HepG2 (cell line): ENCODE measurements around the gene SIVA1. TPM values are rescaled to one million over a fixed set of nuclear protein-coding genes. Genes with fewer than 3 reads are reported as not detected.

Experiments used
- ARID2 ChIP-seq: sonication (generic); formaldehyde crosslinking; IDR thresholded peaks from 2 replicates; pipeline ENCODE4 v1.8.1; 2022; ENCODE audit warnings: mild to moderate bottlenecking, missing genetic modification reagents, borderline replicate concordance
- ARNT ChIP-seq: fragments of 450-650 bp; IDR thresholded peaks from 2 replicates; pipeline ENCODE4 v1.6.1; 2017
- ASH2L ChIP-seq: fragments of 300-600, 200-600 bp; sonication (generic); IDR thresholded peaks from 2 replicates; pipeline ENCODE4 v1.7.0; 2017; ENCODE audit warnings: low read depth, mild to moderate bottlenecking, moderate library complexity, mixed read lengths, low read length; ENCODE audit not compliant: insufficient read length
- ATAD3A ChIP-seq: sonication (generic); formaldehyde crosslinking; IDR thresholded peaks from 2 replicates; pipeline ENCODE4 v1.4.0; 2020; ENCODE audit warnings: missing genetic modification reagents
- CBX5 ChIP-seq: sonication (generic); formaldehyde crosslinking; IDR thresholded peaks from 2 replicates; pipeline ENCODE4 v1.4.0; 2020; ENCODE audit warnings: missing genetic modification reagents, borderline replicate concordance
- CEBPG ChIP-seq: IDR thresholded peaks from 2 replicates; pipeline ENCODE4 v1.6.1; 2016
- DPF2 ChIP-seq: sonication (generic); formaldehyde crosslinking; IDR thresholded peaks from 2 replicates; pipeline ENCODE4 v1.4.0; 2020; ENCODE audit warnings: mild to moderate bottlenecking, low read depth, missing genetic modification reagents, borderline replicate concordance
- LBX2 ChIP-seq: sonication (generic); formaldehyde crosslinking; IDR thresholded peaks from 2 replicates; pipeline ENCODE4 v1.5.0; 2020; ENCODE audit warnings: missing genetic modification reagents, mild to moderate bottlenecking, borderline replicate concordance
- NBN ChIP-seq: fragments of 450-650 bp; conservative IDR thresholded peaks from 2 replicates; pipeline ENCODE4 v1.6.1; 2017
- PAX8 ChIP-seq: sonication (generic); formaldehyde crosslinking; IDR thresholded peaks from 2 replicates; pipeline ENCODE4 v1.8.0; 2022; ENCODE audit warnings: mild to moderate bottlenecking, missing genetic modification reagents, borderline replicate concordance
- RXRA ChIP-seq: sonication (generic); formaldehyde crosslinking; IDR thresholded peaks from 2 replicates; pipeline ENCODE4 v1.5.1; 2020; ENCODE audit warnings: missing genetic modification reagents
- SAFB2 ChIP-seq: sonication (generic); formaldehyde crosslinking; IDR thresholded peaks from 2 replicates; pipeline ENCODE4 v1.5.1; 2020; ENCODE audit warnings: missing genetic modification reagents, low read depth, mild to moderate bottlenecking, borderline replicate concordance
- SALL1 ChIP-seq: sonication (generic); formaldehyde crosslinking; IDR thresholded peaks from 2 replicates; pipeline ENCODE4 v1.8.0; 2022; ENCODE audit warnings: mild to moderate bottlenecking, missing genetic modification reagents
- SOX5 ChIP-seq: IDR thresholded peaks from 2 replicates; pipeline ENCODE4 v1.6.1; 2016; ENCODE audit warnings: borderline replicate concordance
- STAT5B ChIP-seq: sonication (generic); formaldehyde crosslinking; IDR thresholded peaks from 2 replicates; pipeline ENCODE4 v1.4.0; 2020; ENCODE audit warnings: missing genetic modification reagents
- TCF12 ChIP-seq, 2 experiments: fragments of 450-650 bp in 1 of 2; sonication (generic) in 1 of 2; formaldehyde crosslinking in 1 of 2; IDR thresholded peaks; 2 replicates each; pipeline versions ENCODE4 v1.6.1 to v1.8.0; 2017 to 2022; ENCODE audit warnings: antibody characterized with exemption in 1 of 2, mild to moderate bottlenecking in 1 of 2, missing genetic modification reagents in 1 of 2, moderate library complexity in 1 of 2
- TEAD3 ChIP-seq: optimal IDR thresholded peaks from 2 replicates; pipeline ENCODE3; 2016; ENCODE audit warnings: borderline replicate concordance
- TFAP4 ChIP-seq: sonication (generic); IDR thresholded peaks from 2 replicates; pipeline ENCODE4 v1.6.1; 2016; ENCODE audit warnings: low read depth, borderline replicate concordance
- TOE1 ChIP-seq: sonication (generic); formaldehyde crosslinking; IDR thresholded peaks from 2 replicates; pipeline ENCODE4 v1.4.0; 2020; ENCODE audit warnings: mild to moderate bottlenecking, missing genetic modification reagents
- ZBTB1 ChIP-seq: sonication (generic); formaldehyde crosslinking; IDR thresholded peaks from 2 replicates; pipeline ENCODE4 v1.4.0; 2020; ENCODE audit warnings: missing genetic modification reagents, borderline replicate concordance
- ZBTB21 ChIP-seq: sonication (generic); formaldehyde crosslinking; IDR thresholded peaks from 2 replicates; pipeline ENCODE4 v1.4.0; 2020; ENCODE audit warnings: missing genetic modification reagents
- ZBTB3 ChIP-seq: sonication (generic); formaldehyde crosslinking; IDR thresholded peaks from 2 replicates; pipeline ENCODE4 v1.4.0; 2020; ENCODE audit warnings: low read depth, mild to moderate bottlenecking, moderate library complexity, missing genetic modification reagents, borderline replicate concordance
- ZMAT3 ChIP-seq: sonication (generic); formaldehyde crosslinking; conservative IDR thresholded peaks from 2 replicates; pipeline ENCODE4 v1.7.0; 2021; ENCODE audit warnings: missing genetic modification reagents
- ZNF256 ChIP-seq: sonication (generic); formaldehyde crosslinking; conservative IDR thresholded peaks from 2 replicates; pipeline ENCODE4 v1.4.0; 2020; ENCODE audit warnings: missing genetic modification reagents
- ZNF292 ChIP-seq: sonication (generic); formaldehyde crosslinking; IDR thresholded peaks from 2 replicates; pipeline ENCODE4 v1.8.1; 2022; ENCODE audit warnings: mild to moderate bottlenecking, low read depth, missing genetic modification reagents, borderline replicate concordance
- ZNF704 ChIP-seq: sonication (generic); formaldehyde crosslinking; IDR thresholded peaks from 2 replicates; pipeline ENCODE4 v1.8.1; 2023; ENCODE audit warnings: mild to moderate bottlenecking, inconsistent platforms, moderate library complexity, missing genetic modification reagents, borderline replicate concordance
- ZNF737 ChIP-seq: sonication (generic); formaldehyde crosslinking; IDR thresholded peaks from 2 replicates; pipeline ENCODE4 v1.5.0; 2020; ENCODE audit warnings: missing genetic modification reagents, mild to moderate bottlenecking, borderline replicate concordance
- polyA plus RNA-seq, 8 experiments: library from polyadenylated mRNA; depleted of rRNA in 3 of 8; stranded (reverse) in 7 of 8; unstranded in 1 of 8; fragments of >200 nt; fragmentation: Illumina TruSeq in 4 of 8; extraction: Trizol in 4 of 8; gene quantifications; 2 replicates each; pipeline versions ENCODE4 v1.2.1 to v1.2.3, GENCODE V29; 2011 to 2016; ENCODE audit warnings: low read depth in 4 of 8, missing spikeins in 1 of 8, mixed read lengths in 1 of 8; ENCODE audit not compliant: insufficient read depth in 1 of 8
- total RNA-seq, 5 experiments: library from RNA; depleted of rRNA; stranded (reverse); fragments of >200 nt; fragmentation: Illumina TruSeq; extraction: Trizol; gene quantifications; 2 replicates each; pipeline ENCODE4 v1.2.3, GENCODE V29; 2016; ENCODE audit warnings: low read depth in 1 of 5
- TF ChIP-seq, protein P1 (sequence below): sonication (generic); formaldehyde crosslinking; IDR thresholded peaks from 2 replicates; pipeline ENCODE4 v1.4.0; 2020; ENCODE audit warnings: missing genetic modification reagents

SIVA1 gene
- total and polyA plus RNA-seq, 2 of the 13 experiments (the other 11 are each of a cell fraction or from before 2014, with no cell fraction given): 123 to 186 TPM

- TF ChIP-seq TCF12 (IDR thresholded peaks at IDR 0.05) (no peak), TCF12 (CRISPR knock-in tag; IDR thresholded peaks at IDR 0.05) (no peak), ZBTB3 (no peak), ZBTB21 (CRISPR knock-in tag) (no peak), CEBPG (0 out of 2 replicates have a peak, but pooled peaks have one; percentile 24), ZNF292 (peak; percentile 15; the same call in 1 of the 2 replicates), ARID2 (no peak), SAFB2 (CRISPR knock-in tag) (no peak), ARNT (no peak), ZMAT3 (CRISPR knock-in tag) (no peak), ASH2L (peak; percentile 26), RXRA (peak; percentile 88), TOE1 (CRISPR knock-in tag) (no peak), TFAP4 (no peak; the same call in 1 of the 2 replicates), ZNF256 (0 out of 2 replicates have a peak, but pooled peaks have one; percentile 31), TEAD3 (CRISPR knock-in tag) (no peak), DPF2 (CRISPR knock-in tag) (no peak), ZNF704 (no peak), LBX2 (no peak), SALL1 (CRISPR knock-in tag) (peak; percentile 85), NBN (no peak), STAT5B (CRISPR knock-in tag) (no peak), ZBTB1 (no peak), SOX5 (CRISPR knock-in tag) (peak; percentile 30; the same call in 1 of the 2 replicates), PAX8 (no peak), CBX5 (CRISPR knock-in tag) (peak; percentile 72; the same call in 1 of the 2 replicates), ATAD3A (CRISPR knock-in tag) (no peak), ZNF737 (CRISPR knock-in tag) (no peak)
- TF ChIP-seq, protein P1, sequence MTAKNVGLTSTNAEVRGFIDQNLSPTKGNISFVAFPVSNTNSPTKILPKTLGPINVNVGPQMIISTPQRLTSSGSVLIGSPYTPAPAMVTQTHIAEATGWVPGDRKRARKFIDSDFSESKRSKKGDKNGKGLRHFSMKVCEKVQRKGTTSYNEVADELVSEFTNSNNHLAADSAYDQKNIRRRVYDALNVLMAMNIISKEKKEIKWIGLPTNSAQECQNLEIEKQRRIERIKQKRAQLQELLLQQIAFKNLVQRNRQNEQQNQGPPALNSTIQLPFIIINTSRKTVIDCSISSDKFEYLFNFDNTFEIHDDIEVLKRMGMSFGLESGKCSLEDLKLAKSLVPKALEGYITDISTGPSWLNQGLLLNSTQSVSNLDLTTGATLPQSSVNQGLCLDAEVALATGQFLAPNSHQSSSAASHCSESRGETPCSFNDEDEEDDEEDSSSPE (CRISPR knock-in tag): peak; percentile 18
Measured at GRCh38 chr14:104768437-104769323, 15.7 kb downstream of the SIVA1 start (continued).
